Inflammatory macrophage (primary cell): ENCODE data around the gene PAQR9.

ENCODE experiments used
- DNase-seq, 2 donors: peaks; one replicate each; pipeline ENCODE4 v3.0.0-alpha.2; 2020 to 2022

PAQR9 gene

GRCh38 chr3:142914286-142914811 lies 49.1 kb downstream of the PAQR9 start:
- DNase-seq, result no peak

GRCh38 chr3:142913432-142913831 lies 50.0 kb downstream of the PAQR9 start:
- DNase-seq, result peak in 1 of 2 donors; percentile 5

DNA sequence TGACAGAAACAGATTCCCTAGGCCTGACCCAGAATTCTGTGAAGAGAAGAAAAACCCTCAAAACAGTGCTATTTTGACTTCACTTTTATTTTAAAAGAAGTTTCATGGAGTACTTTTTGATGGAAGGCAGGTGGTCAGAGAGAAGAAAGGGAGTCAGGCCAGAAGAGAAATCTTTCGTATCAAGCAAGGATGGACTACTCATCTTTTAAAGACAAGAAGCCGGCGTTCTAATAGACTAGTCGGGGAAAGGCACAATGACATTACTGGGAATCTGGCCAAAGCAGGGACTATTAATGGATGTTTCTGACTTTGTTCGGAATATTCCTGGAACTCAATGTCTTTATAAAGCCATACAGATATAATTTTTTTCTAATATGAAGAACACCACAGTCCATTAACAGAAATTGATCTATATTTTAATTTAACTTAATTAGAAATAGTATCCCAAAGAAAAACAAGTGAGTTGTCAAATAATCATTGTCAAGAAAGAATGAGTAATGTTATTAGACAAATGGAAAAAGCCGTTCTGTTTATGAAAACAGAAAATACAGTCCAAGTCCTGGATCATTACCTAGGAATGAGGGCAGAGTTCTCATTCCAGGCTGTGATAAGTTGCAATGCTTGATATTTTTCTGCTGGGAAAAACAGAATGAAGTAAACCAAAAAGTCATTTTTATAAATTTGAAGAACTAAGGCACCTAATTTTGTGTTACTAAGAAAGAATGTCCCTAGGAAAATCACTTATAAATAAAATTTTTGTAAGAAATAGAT lies 50.9 kb downstream of the PAQR9 start:
- DNase-seq, result no peak
